BLaER1 treated with 17β-estradiol and CSF1 and Interleukin-3, amounts not matched to agents 10 nM and 100 nM (cell line): ENCODE data around the gene TWF2.
A peak's percentile ranks its signal among the peaks of the same experiment; 100 is the strongest.

ENCODE experiments used
- H3K27ac ChIP-seq, 11 experiments: shearing (Covaris generic); formaldehyde crosslinking; 2 replicates each; pipeline ENCODE4 v1.8.1; 2022
- H3K27me3 ChIP-seq, 11 experiments: shearing (Covaris generic); formaldehyde crosslinking; 2 replicates each; pipeline ENCODE4 v1.8.1; 2022
- H3K36me3 ChIP-seq, 11 experiments: shearing (Covaris generic); formaldehyde crosslinking; 2 replicates each; pipeline ENCODE4 v1.8.1; 2022
- H3K4me1 ChIP-seq, 10 experiments: shearing (Covaris generic); formaldehyde crosslinking; 2 replicates each; pipeline ENCODE4 v1.8.1; 2022
- H3K4me2 ChIP-seq, 11 experiments: shearing (Covaris generic); formaldehyde crosslinking; 2 replicates each; pipeline ENCODE4 v1.8.1; 2022
- H3K4me3 ChIP-seq, 10 experiments: shearing (Covaris generic); formaldehyde crosslinking; 2 replicates each; pipeline ENCODE4 v1.8.1; 2022
- H3K9ac ChIP-seq, 11 experiments: shearing (Covaris generic); formaldehyde crosslinking; 2 replicates each; pipeline ENCODE4 v1.8.1; 2022
- H3K9me3 ChIP-seq, 11 experiments: shearing (Covaris generic); formaldehyde crosslinking; replicated peaks in 1 of 11; 2 replicates each; pipeline ENCODE4 v1.8.1; 2022
- H4K20me1 ChIP-seq, 11 experiments: shearing (Covaris generic); formaldehyde crosslinking; 2 replicates each; pipeline ENCODE4 v1.8.1; 2022
- Cebpa-rat ChIP-seq, 11 experiments: shearing (Covaris generic); IDR thresholded peaks; 2 replicates each; pipeline ENCODE4 v1.8.1; 2022

TWF2 gene

GRCh38 chr3:52193065-52193464, 45.9 kb downstream of the TWF2 start:
- Histone ChIP-seq H3K9ac (no peak overlapping the region), H4K20me1 (no peaks in the 10 kb centered on the region)

GRCh38 chr3:52191663-52192062, 47.3 kb downstream of the TWF2 start:
- H3K9ac ChIP-seq: no peak overlapping the region
- H3K4me1 ChIP-seq: peaks cover 0 to 63% (median 29%) of the 10 kb centered on the region in 10 experiments; a peak in 19 of 20 replicates
- H3K4me3 ChIP-seq: no peak overlapping the region
- 0 out of 22 replicates have a peak overlapping the region, but pooled peaks of 1 of the 11 experiments have one; percentile 0 for H3K27ac ChIP-seq
- no peaks in the 10 kb centered on the region for H3K36me3 ChIP-seq
- H3K4me2 ChIP-seq: no peak overlapping the region
- no peak for TF ChIP-seq Cebpa-rat (IDR thresholded peaks at IDR 0.05)
- H4K20me1 ChIP-seq: no peaks in the 10 kb centered on the region
- H3K9me3 ChIP-seq: no peaks in the 10 kb centered on the region
- no peaks in the 10 kb centered on the region for H3K27me3 ChIP-seq

More at GRCh38 chr3:52193065-52193464, 45.9 kb downstream of the TWF2 start:
- Histone ChIP-seq H3K4me1 (peaks cover 9 to 74% (median 39%) of the 10 kb centered on the region in 10 experiments), H3K4me2 (peak overlapping the region in 4 of 11 experiments; percentile 7 to 41 (median 30); a peak in 6 of 22 replicates), H3K27me3 (no peaks in the 10 kb centered on the region), H3K27ac (peak overlapping the region in 1 of 11 experiments; percentile 9; a peak in 1 of 22 replicates), H3K36me3 (no peaks in the 10 kb centered on the region), H3K9me3 (no peaks in the 10 kb centered on the region), H3K4me3 (no peak overlapping the region)
- TF ChIP-seq Cebpa-rat (IDR thresholded peaks at IDR 0.05): no peak

GRCh38 chr3:52190294-52191074, 48.5 kb downstream of the TWF2 start:
- no peaks in the 10 kb centered on the region for H3K36me3 ChIP-seq
- H3K9me3 ChIP-seq: no peaks in the 10 kb centered on the region
- no peaks in the 10 kb centered on the region for H4K20me1 ChIP-seq
- H3K4me1 ChIP-seq: peaks cover 5 to 62% (median 29%) of the 10 kb centered on the region in 10 experiments; a peak in 18 of 20 replicates
- H3K27ac ChIP-seq: peak overlapping the region in 4 of 11 experiments; percentile 43 to 56 (median 46); a peak in 6 of 22 replicates
- H3K9ac ChIP-seq: no peak overlapping the region
- H3K4me3 ChIP-seq: no peak overlapping the region
- peak overlapping the region in 2 of 11 experiments; percentile 45 to 73; a peak in 5 of 22 replicates for H3K4me2 ChIP-seq
- no peak for TF ChIP-seq Cebpa-rat (IDR thresholded peaks at IDR 0.05)
- H3K27me3 ChIP-seq: no peaks in the 10 kb centered on the region

GRCh38 chr3:52188556-52188955, 50.4 kb downstream of the TWF2 start:
- Histone ChIP-seq H3K9me3 (no peaks in the 10 kb centered on the region), H3K9ac (no peak overlapping the region), H3K4me2 (peak overlapping the region in 4 of 11 experiments; percentile 33 to 73 (median 44); a peak in 6 of 22 replicates)

GRCh38 chr3:52186729-52187128, 52.2 kb downstream of the TWF2 start:
- Histone ChIP-seq H3K4me1 (peaks cover 33 to 68% (median 49%) of the 10 kb centered on the region in 10 experiments), H3K27me3 (no peaks in the 10 kb centered on the region), H3K9me3 (no peaks in the 10 kb centered on the region), H3K9ac (peak overlapping the region in 2 of 11 experiments; percentile 15 to 32; a peak in 2 of 22 replicates), H3K27ac (peak overlapping the region in 8 of 11 experiments; percentile 13 to 73 (median 64); a peak in 12 of 22 replicates), H3K4me2 (peak overlapping the region in 6 of 11 experiments; percentile 60 to 85 (median 76); a peak in 5 of 22 replicates), H3K4me3 (no peak overlapping the region), H4K20me1 (no peaks in the 10 kb centered on the region), H3K36me3 (no peaks in the 10 kb centered on the region)
- no peak for TF ChIP-seq Cebpa-rat (IDR thresholded peaks at IDR 0.05)

More at GRCh38 chr3:52188556-52188955, 50.4 kb downstream of the TWF2 start:
- no peaks in the 10 kb centered on the region for H3K36me3 ChIP-seq
- no peaks in the 10 kb centered on the region for H4K20me1 ChIP-seq
- peak overlapping the region in 1 of 11 experiments; percentile 56; a peak in 1 of 22 replicates for H3K27ac ChIP-seq
- no peak for TF ChIP-seq Cebpa-rat (IDR thresholded peaks at IDR 0.05)
- H3K4me1 ChIP-seq: peaks cover 20 to 66% (median 44%) of the 10 kb centered on the region in 10 experiments
- no peak overlapping the region for H3K4me3 ChIP-seq
- H3K27me3 ChIP-seq: no peaks in the 10 kb centered on the region

- Histone ChIP-seq H4K20me1 (no peaks in the 10 kb centered on the region), H3K27ac (peak overlapping the region in 8 of 11 experiments; percentile 13 to 73 (median 64); a peak in 14 of 22 replicates), H3K9ac (peak overlapping the region in 3 of 11 experiments; percentile 15 to 49 (median 32); a peak in 4 of 22 replicates), H3K4me1 (peaks cover 33 to 71% (median 50%) of the 10 kb centered on the region in 10 experiments), H3K9me3 (no peaks in the 10 kb centered on the region), H3K4me3 (no peak overlapping the region), H3K4me2 (peak overlapping the region; percentile 17 to 85 (median 60); a peak in 20 of 22 replicates), H3K27me3 (no peaks in the 10 kb centered on the region), H3K36me3 (no peaks in the 10 kb centered on the region)
- TF ChIP-seq Cebpa-rat (IDR thresholded peaks at IDR 0.05): no peak
These were observed 53.1 kb downstream of the TWF2 start for GRCh38 chr3:52185837-52186236.

- no peaks in the 10 kb centered on the region for H3K27me3 ChIP-seq
- no peaks in the 10 kb centered on the region for H3K36me3 ChIP-seq
- peak overlapping the region in 1 of 11 experiments; percentile 49; a peak in 1 of 22 replicates for H3K9ac ChIP-seq
- H3K4me3 ChIP-seq: no peak overlapping the region
- peaks cover 33 to 71% (median 50%) of the 10 kb centered on the region in 10 experiments for H3K4me1 ChIP-seq
- peak overlapping the region; percentile 17 to 85 (median 60); a peak in 18 of 22 replicates for H3K4me2 ChIP-seq
- H3K9me3 ChIP-seq: no peaks in the 10 kb centered on the region
- H4K20me1 ChIP-seq: no peaks in the 10 kb centered on the region
- peak overlapping the region in 6 of 11 experiments; percentile 43 to 73 (median 68); a peak in 10 of 22 replicates for H3K27ac ChIP-seq
- TF ChIP-seq Cebpa-rat (IDR thresholded peaks at IDR 0.05): no peak
These were observed 53.6 kb downstream of the TWF2 start for GRCh38 chr3:52185311-52185710.

GRCh38 chr3:52184690-52185089, 54.3 kb downstream of the TWF2 start:
- Histone ChIP-seq H3K27ac (peak overlapping the region in 6 of 11 experiments; percentile 45 to 73 (median 68); a peak in 10 of 22 replicates), H3K4me2 (peak overlapping the region in 9 of 11 experiments; percentile 69 to 90 (median 84); a peak in 18 of 22 replicates), H3K4me1 (peaks cover 33 to 65% (median 47%) of the 10 kb centered on the region in 10 experiments), H3K4me3 (no peak overlapping the region), H3K27me3 (no peaks in the 10 kb centered on the region), H4K20me1 (no peaks in the 10 kb centered on the region), H3K9ac (no peak overlapping the region; a peak in 1 of 22 replicates), H3K36me3 (no peaks in the 10 kb centered on the region), H3K9me3 (no peaks in the 10 kb centered on the region)
- TF ChIP-seq Cebpa-rat (IDR thresholded peaks at IDR 0.05): no peak
